GM21529 (cell line): ENCODE data around the gene CDK17.

Source experiments
- ATAC-seq: cut with Tn5 transposase; IDR thresholded peaks from one replicate; pipeline ENCODE4 v1.9.1; 2021; ENCODE audit not compliant: unreplicated experiment

CDK17 gene

GRCh38 chr12:96241846-96242256, 158.4 kb downstream of the CDK17 start:
- ATAC-seq = no peak

- no peak for ATAC-seq
Measured at GRCh38 chr12:96241431-96241830, 158.8 kb downstream of the CDK17 start.

- ATAC-seq = no peak
Measured at GRCh38 chr12:96240656-96241055, 159.6 kb downstream of the CDK17 start.

- ATAC-seq = no peak
Measured at GRCh38 chr12:96239711-96240635, 160.3 kb downstream of the CDK17 start.

GRCh38 chr12:96238336-96239047, 161.7 kb downstream of the CDK17 start:
- ATAC-seq = no peak

GRCh38 chr12:96237465-96238077, 162.7 kb downstream of the CDK17 start:
- no peak for ATAC-seq

- ATAC-seq = no peak
Measured at GRCh38 chr12:96237035-96237434, 163.2 kb downstream of the CDK17 start.

- ATAC-seq = no peak
Measured at GRCh38 chr12:96236221-96236822, 163.9 kb downstream of the CDK17 start.

- ATAC-seq = no peak
Measured at GRCh38 chr12:96235484-96235826, 164.8 kb downstream of the CDK17 start.

GRCh38 chr12:96234591-96235483, 165.4 kb downstream of the CDK17 start:
- ATAC-seq = no peak

GRCh38 chr12:96233939-96234461, 166.2 kb downstream of the CDK17 start:
- ATAC-seq = no peak

GRCh38 chr12:96233168-96233567, 167.1 kb downstream of the CDK17 start:
- no peak for ATAC-seq

GRCh38 chr12:96230646-96231045, 169.6 kb downstream of the CDK17 start:
- ATAC-seq = no peak

GRCh38 chr12:96228566-96229248, 171.5 kb downstream of the CDK17 start:
- no peak for ATAC-seq
